ENCODE measurements around the gene FAM222A.

- no peak for TF ChIP-seq POLR2AphosphoS5 (IDR thresholded peaks at IDR 0.05; ENCODE audit: low read depth)
- TF ChIP-seq CTCF (IDR thresholded peaks at IDR 0.05; ENCODE audit: insufficient read depth, low read length) = no peak
Measured at GRCh38 chr12:109737126-109737525, 23.5 kb downstream of the FAM222A start.
